BE2C (cell line): ENCODE data around the gene CD209.

Experiments
- DNase-seq: peaks from one replicate; pipeline ENCODE4 v3.0.0-alpha.2; 2020
- H3K27me3 ChIP-seq: fragments of 250-450 bp; sonication (Bioruptor Pico); 2 replicates; pipeline ENCODE4 v1.5.1; 2020; ENCODE audit warnings: mild to moderate bottlenecking
- H3K36me3 ChIP-seq: fragments of 250-450 bp; sonication (Bioruptor Pico); 2 replicates; pipeline ENCODE4 v1.5.1; 2020; ENCODE audit warnings: mild to moderate bottlenecking
- H3K4me1 ChIP-seq: fragments of 250-450 bp; sonication (Bioruptor Pico); 2 replicates; pipeline ENCODE4 v1.5.1; 2020
- H3K4me3 ChIP-seq: 2 replicates; pipeline ENCODE4 v1.5.1; 2011; ENCODE audit warnings: low read depth, low read length
- H3K9me3 ChIP-seq: fragments of 250-450 bp; sonication (Bioruptor Pico); 2 replicates; pipeline ENCODE4 v1.5.1; 2020
- TF ChIP-seq, protein P1 (sequence below): IDR thresholded peaks from 2 replicates; pipeline ENCODE4 v1.5.1; 2012; ENCODE audit warnings: mild to moderate bottlenecking, low read depth, low read length

CD209 gene

DNA sequence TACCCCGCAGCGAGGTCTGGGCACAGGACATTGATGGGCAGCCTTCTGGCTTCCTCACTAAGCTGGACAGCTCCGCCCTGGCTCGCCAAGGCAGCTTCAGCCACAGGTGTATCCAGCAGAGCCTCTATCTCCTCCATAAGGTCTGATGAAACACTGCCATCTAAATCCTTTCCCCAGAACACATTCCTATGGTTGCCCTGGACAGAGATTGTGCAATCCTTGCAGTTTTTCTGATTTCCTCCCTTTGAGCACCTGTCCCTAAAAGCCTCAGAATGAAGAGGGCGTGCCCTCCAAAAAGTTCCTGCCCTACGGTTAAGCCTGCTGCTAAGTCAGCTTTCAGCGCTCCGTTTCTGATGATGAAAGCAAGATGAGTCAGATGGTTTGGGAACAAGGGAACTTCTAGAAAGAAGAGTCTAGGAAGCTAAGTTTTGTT is 36.7 kb upstream of the CD209 start:
- H3K4me3 ChIP-seq = no peak overlapping the region
- TF ChIP-seq, protein P1, sequence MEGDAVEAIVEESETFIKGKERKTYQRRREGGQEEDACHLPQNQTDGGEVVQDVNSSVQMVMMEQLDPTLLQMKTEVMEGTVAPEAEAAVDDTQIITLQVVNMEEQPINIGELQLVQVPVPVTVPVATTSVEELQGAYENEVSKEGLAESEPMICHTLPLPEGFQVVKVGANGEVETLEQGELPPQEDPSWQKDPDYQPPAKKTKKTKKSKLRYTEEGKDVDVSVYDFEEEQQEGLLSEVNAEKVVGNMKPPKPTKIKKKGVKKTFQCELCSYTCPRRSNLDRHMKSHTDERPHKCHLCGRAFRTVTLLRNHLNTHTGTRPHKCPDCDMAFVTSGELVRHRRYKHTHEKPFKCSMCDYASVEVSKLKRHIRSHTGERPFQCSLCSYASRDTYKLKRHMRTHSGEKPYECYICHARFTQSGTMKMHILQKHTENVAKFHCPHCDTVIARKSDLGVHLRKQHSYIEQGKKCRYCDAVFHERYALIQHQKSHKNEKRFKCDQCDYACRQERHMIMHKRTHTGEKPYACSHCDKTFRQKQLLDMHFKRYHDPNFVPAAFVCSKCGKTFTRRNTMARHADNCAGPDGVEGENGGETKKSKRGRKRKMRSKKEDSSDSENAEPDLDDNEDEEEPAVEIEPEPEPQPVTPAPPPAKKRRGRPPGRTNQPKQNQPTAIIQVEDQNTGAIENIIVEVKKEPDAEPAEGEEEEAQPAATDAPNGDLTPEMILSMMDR = no peak

DNA sequence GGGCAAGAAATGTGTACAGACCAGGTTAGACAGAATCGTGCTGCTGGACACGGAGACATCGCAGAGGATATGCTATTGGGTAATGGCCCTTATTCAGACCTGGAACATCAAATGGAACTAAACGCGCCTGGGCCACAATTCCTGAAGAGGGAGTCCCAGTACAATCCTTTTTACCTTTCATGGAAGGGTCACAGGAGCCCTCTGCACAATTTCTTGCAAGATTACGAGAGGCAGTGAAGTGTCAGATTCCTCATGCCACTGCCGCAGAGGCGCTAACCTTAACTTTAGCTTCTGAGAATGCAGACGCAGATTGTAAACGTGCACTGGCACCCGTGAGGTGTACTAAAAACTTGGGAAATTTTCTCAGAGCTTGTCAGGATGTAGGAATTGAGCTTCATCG is 33.8 kb upstream of the CD209 start:
- TF ChIP-seq, protein P1 = no peak
- Histone ChIP-seq H3K9me3 (no peaks in the 10 kb centered on the region), H3K4me1 (no peaks in the 10 kb centered on the region), H3K4me3 (no peak overlapping the region), H3K27me3 (peaks cover 64% of the 10 kb centered on the region), H3K36me3 (no peaks in the 10 kb centered on the region)
- no peak for DNase-seq

More for the DNA sequence above, 36.7 kb upstream of the CD209 start:
- Histone ChIP-seq H3K4me1 (no peaks in the 10 kb centered on the region), H3K9me3 (no peaks in the 10 kb centered on the region), H3K27me3 (peaks cover 68% of the 10 kb centered on the region), H3K36me3 (no peaks in the 10 kb centered on the region)
- no peak for DNase-seq

DNA sequence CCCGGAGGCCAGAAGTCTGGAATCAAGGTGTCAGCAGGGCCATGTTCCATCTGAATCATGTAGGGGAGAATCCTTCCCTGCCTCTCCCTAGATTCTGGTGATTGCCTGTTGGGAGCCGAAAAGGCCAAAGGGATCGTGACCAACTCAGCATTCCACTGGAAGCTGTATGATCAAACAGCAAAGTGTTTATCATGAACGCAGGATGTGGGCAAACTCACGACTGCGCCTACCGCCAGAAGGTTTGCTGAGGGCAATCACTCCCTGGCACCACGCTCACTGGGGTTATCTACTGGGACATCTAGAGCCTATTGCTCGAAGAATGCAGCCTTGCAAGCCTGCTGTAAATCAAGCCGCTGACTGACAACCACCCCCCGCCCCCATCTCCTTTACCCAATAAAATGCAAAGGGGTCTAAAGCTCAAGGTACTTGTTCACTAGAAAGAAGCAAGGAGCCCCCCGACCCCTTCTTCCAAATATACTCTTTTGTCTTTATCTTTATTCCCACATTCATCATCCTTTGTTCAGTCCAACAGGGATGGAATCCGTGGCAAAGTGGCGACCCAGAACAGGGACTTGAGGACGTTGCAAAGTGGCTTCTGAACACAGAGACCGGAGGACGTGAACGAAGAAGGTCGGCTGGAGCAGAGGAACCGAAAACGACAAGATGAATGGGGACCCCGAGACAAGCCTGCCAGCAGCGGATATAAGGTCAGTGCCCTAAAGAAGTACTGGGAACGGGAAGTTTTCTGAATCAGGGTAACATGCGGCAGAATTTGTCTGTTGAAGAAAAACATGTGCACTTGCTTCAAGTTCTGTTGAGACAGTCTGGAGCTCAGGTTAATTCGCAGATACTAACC is 32.5 kb upstream of the CD209 start:
- Histone ChIP-seq H3K36me3 (no peaks in the 10 kb centered on the region), H3K4me3 (no peak overlapping the region), H3K4me1 (no peaks in the 10 kb centered on the region), H3K27me3 (peaks cover 77% of the 10 kb centered on the region), H3K9me3 (no peaks in the 10 kb centered on the region)
- TF ChIP-seq, protein P1 = no peak
- no peak for DNase-seq

DNA sequence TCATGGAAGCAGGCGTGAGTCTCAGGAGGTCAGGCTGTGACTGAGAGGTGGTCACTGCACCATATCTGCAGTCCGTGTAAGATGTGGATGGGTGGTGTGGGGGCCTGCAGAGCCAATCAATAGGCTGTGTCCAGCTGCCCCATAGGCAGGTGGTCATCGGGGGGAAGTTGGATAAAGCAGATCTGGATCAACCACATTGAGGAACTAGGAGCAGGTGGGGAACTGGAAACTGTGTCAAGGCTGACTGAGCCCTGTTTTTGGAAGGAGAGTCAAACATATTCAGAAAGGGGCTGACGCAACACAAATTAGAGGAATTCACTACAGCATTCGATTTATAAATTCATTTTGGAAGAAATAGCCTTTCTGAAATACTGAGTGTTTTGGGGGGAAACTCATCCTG is 30.7 kb upstream of the CD209 start:
- Histone ChIP-seq H3K4me1 (no peaks in the 10 kb centered on the region), H3K27me3 (peaks cover 66% of the 10 kb centered on the region), H3K4me3 (no peak overlapping the region), H3K36me3 (no peaks in the 10 kb centered on the region), H3K9me3 (no peaks in the 10 kb centered on the region)
- DNase-seq = no peak
- TF ChIP-seq, protein P1 = no peak

DNA sequence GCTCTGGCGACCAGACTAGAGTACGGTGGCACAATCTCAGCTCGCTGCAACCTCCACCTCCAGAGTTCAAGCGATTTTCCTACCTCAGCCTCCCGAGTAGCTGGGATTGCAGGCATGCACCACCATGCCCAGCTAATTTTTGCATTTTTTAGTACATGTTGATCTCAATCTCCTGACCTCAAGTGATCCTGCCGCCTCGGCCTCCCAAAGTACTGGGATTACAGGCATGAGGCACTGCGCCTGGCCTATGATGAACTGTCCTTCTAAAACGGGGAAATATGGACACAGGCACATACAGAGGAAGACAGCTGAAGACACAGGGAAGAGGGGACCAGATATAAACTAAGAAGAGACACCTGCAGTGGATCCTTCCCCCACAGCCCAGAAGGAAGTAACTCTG is 28.4 kb upstream of the CD209 start:
- H3K36me3 ChIP-seq = no peaks in the 10 kb centered on the region
- no peak overlapping the region for H3K4me3 ChIP-seq
- TF ChIP-seq, protein P1 = no peak
- no peaks in the 10 kb centered on the region for H3K4me1 ChIP-seq
- DNase-seq = no peak
- peaks cover 52% of the 10 kb centered on the region for H3K27me3 ChIP-seq
- H3K9me3 ChIP-seq = no peaks in the 10 kb centered on the region

DNA sequence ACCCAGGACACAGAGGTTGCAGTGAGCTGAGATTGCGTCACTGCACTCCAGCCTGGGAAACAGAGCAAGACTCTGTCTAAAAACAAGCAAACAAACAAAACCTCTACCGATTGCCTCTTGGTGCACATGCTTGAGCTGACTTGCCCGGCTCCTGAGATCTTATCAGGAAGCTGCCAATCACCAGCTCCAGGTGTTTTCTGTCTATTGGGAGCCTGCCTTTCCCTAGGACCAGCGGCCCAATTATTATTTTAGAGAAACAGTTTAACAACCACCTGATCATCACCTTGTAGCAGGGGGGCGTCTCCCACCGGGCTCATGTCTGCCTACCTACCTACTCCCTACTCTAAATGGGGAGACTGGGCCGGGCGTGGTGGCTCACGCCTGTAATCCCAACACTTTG is 26.5 kb upstream of the CD209 start:
- Histone ChIP-seq H3K9me3 (no peaks in the 10 kb centered on the region), H3K27me3 (peaks cover 33% of the 10 kb centered on the region), H3K4me1 (no peaks in the 10 kb centered on the region), H3K4me3 (no peak overlapping the region), H3K36me3 (no peaks in the 10 kb centered on the region)
- TF ChIP-seq, protein P1 = no peak
- no peak for DNase-seq
